ENCODE measurements around the gene KYAT1. TPM values are rescaled to one million over a fixed set of nuclear protein-coding genes. Genes with fewer than 3 reads are reported as not detected.
A peak's percentile ranks its signal among the peaks of the same experiment; 100 is the strongest.

Gene KYAT1
- total RNA-seq, 1 experiment from 2014 or later, result 14.6 TPM

DNA sequence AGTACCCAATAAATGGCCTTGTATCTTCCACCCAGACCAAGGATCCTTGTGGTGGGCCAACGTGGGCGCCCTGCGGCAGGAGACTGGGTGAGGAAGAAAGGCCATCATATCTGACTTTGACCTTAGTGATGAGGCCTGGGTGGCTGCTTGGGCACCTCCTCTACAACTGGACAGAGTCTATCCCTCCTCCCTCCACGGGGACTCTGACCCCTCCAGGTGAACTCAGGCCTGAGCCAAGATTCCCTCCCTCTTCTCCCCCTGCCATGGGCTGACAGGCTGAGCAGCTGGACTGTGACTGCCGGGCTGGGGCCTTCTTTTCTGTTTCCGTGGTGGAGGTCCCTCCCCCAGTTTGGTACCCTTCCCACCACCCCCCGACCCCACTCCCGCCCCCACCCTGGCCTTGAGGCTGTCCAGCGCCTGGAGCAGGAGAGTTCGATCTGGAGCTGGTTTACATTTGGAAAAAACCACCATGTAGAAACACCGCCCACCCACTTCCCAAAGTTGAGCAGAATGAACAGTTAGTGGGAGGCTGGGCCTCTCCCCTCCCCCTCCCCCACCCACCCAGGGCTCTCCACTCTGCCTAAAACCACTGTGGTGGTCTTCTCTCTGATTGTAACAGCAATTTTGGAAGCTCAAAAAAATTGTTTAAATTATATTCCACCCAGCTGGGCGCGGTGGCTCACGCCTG, 37.8 kb upstream of the KYAT1 start:
- no peak for DNase-seq
- no peak overlapping the region for H3K23ac ChIP-seq (ENCODE audit: insufficient read length, low read depth, low read length)
- no peaks in the 10 kb centered on the region for H3K27me3 ChIP-seq (ENCODE audit: insufficient read depth, low read length)
- no peak overlapping the region for H3K18ac ChIP-seq (ENCODE audit: insufficient read length, low read depth, low read length)
- H3K27ac ChIP-seq (ENCODE audit: insufficient read length, low read depth, low read length), result no peak overlapping the region
- Mint-ChIP-seq H3K27me3 (ENCODE audit: low read depth) (no peaks in the 10 kb centered on the region), H3K4me1 (peaks cover 16 to 17% of the 10 kb centered on the region in 2 experiments), H3K36me3 (ENCODE audit: insufficient read depth in 1 of 3, low read depth in 3 of 3) (peaks cover 18 to 34% (median 30%) of the 10 kb centered on the region in 3 experiments; a peak in 6 of 7 replicates), H3K9me3 (no peaks in the 10 kb centered on the region), H3K27ac (peak overlapping the region in 2 of 3 experiments; percentile 81 to 88; a peak in 4 of 7 replicates), H3K4me3 (no peak overlapping the region)
- H4K8ac ChIP-seq (replicated peaks; ENCODE audit: insufficient read length, low read depth, low read length), result no peak overlapping the region
- no peaks in the 10 kb centered on the region for H3K79me2 ChIP-seq (ENCODE audit: insufficient read depth, low read length)
- H2BK5ac ChIP-seq (ENCODE audit: insufficient read length, low read length), result no peak overlapping the region
- H3K4me1 ChIP-seq (ENCODE audit: insufficient read depth, low read length), result no peaks in the 10 kb centered on the region; the same call in 1 of the 2 replicates
- no peak overlapping the region for H2BK15ac ChIP-seq (ENCODE audit: low read depth, low read length)
- H4K5ac ChIP-seq (ENCODE audit: insufficient read length, low read depth, low read length), result no peak overlapping the region
- no peak overlapping the region for H3K14ac ChIP-seq (ENCODE audit: insufficient read depth, low read length)
- no peaks in the 10 kb centered on the region for H3K9me3 ChIP-seq (ENCODE audit: control insufficient read depth, low read depth, low read length)
- TF ChIP-seq, protein P1, sequence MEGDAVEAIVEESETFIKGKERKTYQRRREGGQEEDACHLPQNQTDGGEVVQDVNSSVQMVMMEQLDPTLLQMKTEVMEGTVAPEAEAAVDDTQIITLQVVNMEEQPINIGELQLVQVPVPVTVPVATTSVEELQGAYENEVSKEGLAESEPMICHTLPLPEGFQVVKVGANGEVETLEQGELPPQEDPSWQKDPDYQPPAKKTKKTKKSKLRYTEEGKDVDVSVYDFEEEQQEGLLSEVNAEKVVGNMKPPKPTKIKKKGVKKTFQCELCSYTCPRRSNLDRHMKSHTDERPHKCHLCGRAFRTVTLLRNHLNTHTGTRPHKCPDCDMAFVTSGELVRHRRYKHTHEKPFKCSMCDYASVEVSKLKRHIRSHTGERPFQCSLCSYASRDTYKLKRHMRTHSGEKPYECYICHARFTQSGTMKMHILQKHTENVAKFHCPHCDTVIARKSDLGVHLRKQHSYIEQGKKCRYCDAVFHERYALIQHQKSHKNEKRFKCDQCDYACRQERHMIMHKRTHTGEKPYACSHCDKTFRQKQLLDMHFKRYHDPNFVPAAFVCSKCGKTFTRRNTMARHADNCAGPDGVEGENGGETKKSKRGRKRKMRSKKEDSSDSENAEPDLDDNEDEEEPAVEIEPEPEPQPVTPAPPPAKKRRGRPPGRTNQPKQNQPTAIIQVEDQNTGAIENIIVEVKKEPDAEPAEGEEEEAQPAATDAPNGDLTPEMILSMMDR (conservative IDR thresholded peaks at IDR 0.05), result no peak
- H3K4me2 ChIP-seq (ENCODE audit: insufficient read depth, insufficient read length, low read length), result no peak overlapping the region
- no peak overlapping the region for H2AK5ac ChIP-seq (ENCODE audit: insufficient read length, low read length)
- H2BK20ac ChIP-seq (ENCODE audit: low read depth, low read length, poor library complexity, severe bottlenecking), result no peak overlapping the region
- no CpG with 5 or more reads among the region's 14 CpGs for WGBS (ENCODE audit: extremely low coverage, insufficient read length, low lambda C conversion rate)
- no peak overlapping the region for H3K56ac ChIP-seq (ENCODE audit: insufficient read length, low read depth, low read length)
- H2BK12ac ChIP-seq (ENCODE audit: insufficient read length, low read depth, low read length), result no peak overlapping the region
- H4K91ac ChIP-seq (ENCODE audit: insufficient read length, low read depth, low read length), result no peak overlapping the region
- no peak overlapping the region for H3K4ac ChIP-seq (ENCODE audit: low read depth, low read length)
- H3K9ac ChIP-seq (ENCODE audit: extremely low read depth, insufficient read length, low read length), result no peak overlapping the region
- H2BK120ac ChIP-seq (ENCODE audit: low read depth, low read length, poor library complexity, severe bottlenecking), result no peak overlapping the region
- H3T11ph ChIP-seq (ENCODE audit: low read length), result no peak overlapping the region
- H2AFZ ChIP-seq (ENCODE audit: low read length), result no peak overlapping the region
- peaks cover 3% of the 10 kb centered on the region for H4K20me1 ChIP-seq (ENCODE audit: control insufficient read depth, insufficient read depth, insufficient read length)
- H3K79me1 ChIP-seq (ENCODE audit: insufficient read depth, low read depth, low read length, poor library complexity, severe bottlenecking), result no peaks in the 10 kb centered on the region
- no peaks in the 10 kb centered on the region for H3K23me2 ChIP-seq (ENCODE audit: insufficient read length, low read depth, low read length, poor library complexity, severe bottlenecking)
